HG03521 (cell line): ENCODE measurements around the gene NEUROG2.
A peak's percentile ranks its signal among the peaks of the same experiment; 100 is the strongest.

Experiments used
- ATAC-seq: cut with Tn5 transposase; IDR thresholded peaks from one replicate; pipeline ENCODE4 v1.9.1; 2021; ENCODE audit warnings: mild to moderate bottlenecking, moderate library complexity; ENCODE audit not compliant: unreplicated experiment

Gene NEUROG2

DNA sequence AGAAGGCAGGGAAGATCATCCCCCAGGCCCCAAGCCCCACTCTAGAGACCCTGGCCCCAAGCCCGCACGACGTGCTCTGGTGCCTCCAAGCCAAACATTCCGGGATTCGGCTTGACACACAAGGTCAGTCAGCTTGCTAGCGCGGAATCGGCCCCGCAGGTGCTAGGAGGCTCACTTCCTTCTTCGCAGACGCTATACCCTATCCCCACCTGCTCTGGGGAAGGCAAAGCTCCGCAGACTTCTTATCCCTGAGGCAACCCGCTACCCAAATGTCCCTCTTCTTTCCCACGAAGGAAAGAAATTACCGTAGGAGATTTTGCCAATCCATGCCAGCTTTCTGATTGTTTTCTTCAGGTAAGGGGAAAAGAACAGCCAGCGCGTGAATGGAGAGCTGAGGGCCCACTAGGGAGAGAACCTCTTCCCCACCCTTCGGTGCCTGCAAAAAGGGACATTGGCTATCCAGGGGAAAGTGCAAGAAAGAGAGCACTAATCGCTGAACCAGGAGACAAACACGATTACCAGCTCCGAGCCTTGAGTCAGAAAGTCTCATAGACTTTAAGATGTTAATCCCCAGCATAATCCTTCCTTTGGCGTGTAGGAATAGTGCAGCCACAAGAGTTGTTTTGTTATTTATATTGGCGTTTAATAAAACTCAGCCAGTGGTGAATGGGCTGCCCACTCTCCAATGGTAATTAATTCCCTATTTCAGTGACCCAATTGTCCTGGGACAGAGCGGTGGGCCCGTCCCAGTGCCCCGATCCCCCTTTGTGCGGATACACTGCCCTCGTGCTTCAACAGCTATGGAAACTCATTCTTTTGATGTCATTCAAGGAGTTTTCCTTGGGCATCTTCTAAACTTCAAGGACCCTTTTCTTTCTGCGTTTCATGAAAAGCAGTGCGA, 5.4 kb upstream of the NEUROG2 start:
- ATAC-seq, result no peak

GRCh38 chr4:112520598-112521122, 4.7 kb upstream of the NEUROG2 start:
- no peak for ATAC-seq

DNA sequence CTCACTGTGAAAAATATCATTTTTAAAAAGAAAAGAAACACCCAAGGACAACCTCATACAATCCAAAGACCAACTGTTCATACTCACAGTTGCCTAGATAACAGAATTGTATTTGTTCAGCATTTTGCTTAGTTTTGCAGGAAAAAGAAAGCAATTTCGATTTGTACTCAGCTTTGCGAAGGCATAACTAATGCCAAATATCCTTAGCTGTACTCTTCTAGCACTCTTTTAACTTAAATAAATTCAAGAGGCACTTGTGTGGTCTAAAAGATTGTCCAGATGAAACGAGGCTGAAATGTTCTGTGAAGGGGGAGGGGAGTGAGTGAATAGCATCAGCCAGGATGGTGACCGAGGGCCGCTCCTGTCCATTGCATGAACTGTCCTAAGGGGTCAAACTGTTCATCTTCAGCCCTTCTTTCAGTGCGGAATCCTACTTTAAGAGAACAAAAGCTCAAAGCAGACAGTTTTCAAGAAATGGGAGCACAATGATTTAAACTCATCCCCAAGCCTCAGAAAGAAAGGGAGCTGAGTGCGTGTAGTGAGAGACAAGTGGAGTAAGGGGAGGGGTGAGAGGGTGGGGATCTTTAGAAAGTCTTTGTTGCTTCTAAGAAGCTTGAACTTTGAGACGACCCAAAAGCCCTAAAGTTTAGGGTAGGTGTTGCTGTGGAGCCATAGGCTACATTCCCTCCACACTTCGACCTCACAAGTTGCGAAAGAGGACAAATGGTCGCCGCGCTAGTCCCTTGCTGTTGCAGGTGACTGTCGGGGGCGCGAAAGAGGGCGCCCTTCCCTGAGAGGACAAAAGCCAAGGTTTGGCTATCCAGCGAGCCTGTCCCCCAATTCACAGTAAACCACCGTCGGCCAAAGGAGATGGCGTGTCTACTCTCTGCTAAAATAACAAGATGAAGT, 4.0 kb upstream of the NEUROG2 start:
- no peak for ATAC-seq

DNA sequence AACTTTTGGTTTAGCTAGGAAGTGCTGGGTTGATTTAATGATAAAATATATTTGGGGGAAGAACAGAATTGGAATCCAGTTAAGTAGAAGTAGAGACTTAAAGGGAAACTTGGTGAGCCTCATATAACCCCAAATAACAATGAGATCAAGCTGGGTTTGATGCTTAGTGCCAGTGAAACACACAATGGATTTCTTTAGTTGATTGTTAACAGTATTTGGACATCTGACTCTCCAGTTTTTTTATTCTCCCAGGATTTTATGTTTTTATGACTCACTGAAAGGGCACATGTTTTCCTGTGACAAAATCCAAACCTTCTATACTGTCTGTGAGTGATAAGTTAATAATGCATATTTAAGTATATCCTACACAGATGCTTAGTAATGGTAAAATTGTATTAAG, 2.7 kb upstream of the NEUROG2 start:
- no peak for ATAC-seq

GRCh38 chr4:112517911-112518310, 1.9 kb upstream of the NEUROG2 start:
- ATAC-seq, result no peak

- ATAC-seq, result no peak
These were observed 1.2 kb upstream of the NEUROG2 start for GRCh38 chr4:112517067-112517634.

DNA sequence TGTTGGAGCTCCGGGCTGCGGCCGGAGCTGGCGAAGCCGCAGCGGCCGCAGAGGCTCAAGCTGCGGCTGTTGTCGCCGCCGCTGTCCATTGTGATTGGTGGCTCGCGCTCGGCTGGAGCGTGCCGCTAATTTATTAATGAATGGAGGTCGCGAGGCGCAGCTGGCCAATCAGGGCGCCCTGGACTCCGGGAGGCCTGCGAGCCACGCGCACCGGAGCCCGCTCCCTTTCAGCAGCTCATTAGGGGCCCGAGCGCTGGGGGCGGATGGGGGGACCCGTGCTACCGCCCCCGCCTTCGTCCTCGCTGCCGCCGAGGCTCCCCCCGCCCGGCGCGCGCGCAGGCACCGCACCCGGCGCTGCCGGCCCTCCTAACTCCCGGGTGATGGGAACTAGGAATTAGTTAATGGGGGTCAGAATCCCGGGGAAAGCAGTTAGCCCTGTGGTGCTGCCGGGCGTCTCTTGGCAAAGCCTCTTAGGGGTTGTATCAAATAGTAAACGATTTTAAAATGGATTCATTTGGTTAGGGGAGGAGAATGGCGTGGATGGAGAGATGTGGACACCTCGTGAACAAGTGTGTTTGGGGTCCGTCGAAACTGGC, 589 bp upstream of the NEUROG2 start:
- ATAC-seq, result no peak

- ATAC-seq, result peak; percentile 36
These were observed 548 bp downstream of the NEUROG2 start for GRCh38 chr4:112515198-112516065.

- peak; percentile 1 for ATAC-seq
These were observed 1.3 kb downstream of the NEUROG2 start for GRCh38 chr4:112514647-112515197.

DNA sequence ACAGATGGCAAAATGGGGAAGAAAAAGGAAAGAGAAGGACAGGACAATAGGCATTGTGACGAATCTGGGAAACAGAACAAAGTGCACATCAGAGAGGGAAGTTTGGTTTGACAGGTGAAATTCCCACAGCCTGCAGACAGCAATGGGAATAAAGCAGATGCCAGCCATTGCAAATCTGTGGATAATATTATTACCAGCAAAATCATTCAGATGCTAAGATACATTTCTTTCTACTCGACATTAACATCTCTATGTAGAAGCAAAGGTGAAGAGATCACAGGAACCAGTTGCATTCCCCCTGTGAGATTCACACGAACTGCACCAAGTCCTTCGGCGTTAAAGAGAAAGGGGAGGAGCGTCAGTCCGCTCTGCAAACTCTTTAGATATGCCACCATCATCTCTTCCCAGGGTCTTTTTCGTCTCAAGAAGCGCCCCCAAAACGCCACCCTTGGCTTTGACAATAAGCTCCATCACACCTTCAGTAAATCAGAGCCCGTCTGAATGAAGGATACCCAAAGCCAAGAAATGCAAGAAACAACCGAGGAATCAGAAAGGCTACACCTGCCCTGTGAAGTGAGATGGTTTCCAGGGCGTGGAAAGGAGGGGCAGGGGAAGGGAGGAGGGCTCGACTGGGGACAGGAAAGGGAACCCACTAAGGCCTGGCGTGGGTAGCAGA, 1.9 kb downstream of the NEUROG2 start:
- no peak for ATAC-seq

- no peak for ATAC-seq
These were observed 4.2 kb downstream of the NEUROG2 start for GRCh38 chr4:112511803-112512118.

DNA sequence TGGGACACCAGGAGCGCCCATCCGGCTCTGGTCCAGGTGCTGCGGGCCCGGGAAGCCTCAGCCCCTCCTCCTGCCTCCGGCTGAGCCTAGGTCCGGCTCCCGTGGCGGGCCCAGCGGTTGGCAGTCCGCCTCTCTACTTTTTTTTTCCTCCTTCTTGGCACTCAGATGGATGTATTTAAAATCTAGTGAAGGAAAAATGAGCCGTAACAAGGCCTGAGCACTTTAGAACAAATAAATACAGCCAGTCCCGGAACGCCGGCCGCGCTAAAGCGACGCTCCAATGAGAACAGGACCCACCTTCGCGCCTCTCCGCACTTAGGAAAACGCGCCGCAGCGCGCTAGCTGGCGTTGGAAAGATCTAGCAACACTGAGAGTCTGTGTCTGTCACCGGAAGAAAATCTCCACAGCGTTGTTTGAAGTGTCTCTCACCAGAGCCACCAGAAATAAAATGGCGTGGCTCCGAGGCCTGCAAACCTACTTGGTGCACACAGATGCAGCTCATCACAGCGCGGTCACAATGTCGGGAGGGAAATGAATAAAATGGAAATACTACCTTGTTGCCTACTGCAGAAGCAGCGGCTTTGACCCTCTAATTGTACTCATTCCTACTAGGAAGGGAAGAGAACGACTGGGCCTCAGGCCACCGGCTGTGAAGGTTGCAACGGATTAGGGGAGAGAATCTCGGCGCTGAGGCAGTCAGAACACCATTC, 4.7 kb downstream of the NEUROG2 start:
- no peak for ATAC-seq

- no peak for ATAC-seq
These were observed 5.5 kb downstream of the NEUROG2 start for GRCh38 chr4:112510291-112511092.

DNA sequence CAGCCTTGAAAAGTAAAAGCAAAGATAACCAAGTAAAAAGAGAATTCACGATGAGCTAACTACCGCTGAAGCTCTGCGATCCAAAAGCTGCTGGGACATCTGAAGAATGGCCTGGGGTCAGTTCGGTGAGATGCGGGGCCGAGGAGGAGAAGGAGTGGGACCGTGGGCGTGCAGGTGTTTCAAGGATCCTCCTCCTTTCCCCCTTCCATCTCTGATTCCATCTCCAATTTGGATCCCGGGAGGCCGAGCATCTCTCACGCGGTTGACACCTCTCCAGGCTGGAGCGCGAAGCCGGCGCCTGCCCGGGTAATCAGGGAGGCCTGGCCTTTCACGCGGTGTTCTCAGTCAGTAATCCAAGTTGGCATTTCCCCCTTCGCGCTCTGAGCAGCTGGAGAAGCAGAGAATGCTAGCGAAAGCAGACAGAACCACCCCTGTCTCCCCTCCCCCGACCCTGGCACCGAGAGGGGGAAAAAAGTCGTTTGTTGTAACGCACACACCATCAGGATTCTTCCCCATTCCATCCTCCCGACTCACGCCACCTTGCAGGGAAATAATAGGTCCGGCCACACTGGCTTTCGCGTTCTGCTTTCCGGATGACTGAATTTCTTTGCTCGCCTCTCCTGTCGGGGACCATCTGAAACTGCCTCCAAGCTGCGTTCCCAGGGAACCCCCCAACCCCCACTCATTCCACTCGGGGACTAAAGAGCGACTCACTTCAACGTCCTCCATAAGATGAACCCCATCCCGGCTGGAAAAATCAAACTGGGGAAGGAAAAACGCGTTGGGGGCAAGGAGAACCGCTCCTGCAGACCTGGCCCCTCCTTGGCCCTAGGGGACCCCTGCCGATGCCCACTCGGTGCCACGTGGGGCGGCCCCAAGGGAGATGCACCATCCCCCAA, 6.5 kb downstream of the NEUROG2 start:
- no peak for ATAC-seq

DNA sequence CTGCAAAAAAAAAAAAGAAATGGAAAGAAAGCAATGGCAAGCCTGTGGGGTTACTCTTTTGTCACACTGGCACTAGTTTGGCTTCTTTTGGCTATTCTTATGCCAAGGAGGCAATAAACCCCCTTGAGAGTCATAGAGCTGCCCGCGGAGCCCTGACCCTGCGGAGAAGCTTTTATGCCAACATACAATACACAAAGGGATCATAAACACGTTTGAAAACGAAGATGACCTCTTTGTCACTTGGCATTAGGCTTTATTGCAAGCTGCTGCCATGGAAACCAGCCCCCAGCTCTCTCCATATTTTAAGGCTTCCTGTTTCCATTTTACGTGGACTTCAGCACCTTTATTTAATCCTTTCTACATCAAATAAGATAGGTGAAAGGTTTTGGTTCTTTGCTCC, 7.6 kb downstream of the NEUROG2 start:
- ATAC-seq, result no peak

GRCh38 chr4:112504807-112505206, 11.2 kb downstream of the NEUROG2 start:
- ATAC-seq, result no peak

DNA sequence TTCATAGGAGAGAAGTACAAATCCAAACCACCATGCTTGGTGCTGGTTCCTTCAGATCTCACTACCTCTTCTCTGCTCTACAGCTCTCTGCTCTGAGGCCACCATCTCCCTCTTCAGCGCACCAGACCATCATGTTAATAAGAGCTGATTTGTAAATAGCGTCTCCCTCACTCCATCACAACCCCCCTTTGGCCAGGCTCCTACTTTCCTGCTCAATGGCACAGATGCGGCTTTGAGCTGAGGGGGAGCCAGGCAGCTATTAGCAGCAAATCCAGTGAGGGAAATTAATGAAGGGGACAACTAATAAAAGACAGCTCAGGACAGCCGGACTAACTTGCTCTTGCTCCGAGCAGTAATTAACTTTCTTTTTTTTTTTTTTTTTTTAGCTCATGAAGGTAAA, 13.1 kb downstream of the NEUROG2 start:
- ATAC-seq, result no peak
